Posterior cingulate gyrus (tissue), 11 donors: Measurements from ENCODE around the gene ZNF583.

Experiments
- DNase-seq, 10 donors: peaks; one replicate each; pipeline versions ENCODE4 v3.0.0 to v3.0.0-alpha.2; 2020 to 2021; ENCODE audit warnings: mixed read lengths in 3 of 10
- intact Hi-C: fragments of 100-400 bp; cut with DNase I; formaldehyde crosslinking; loops from one replicate; pipeline ENCODE4 v1.15.1; 2023

The ZNF583 gene

DNA sequence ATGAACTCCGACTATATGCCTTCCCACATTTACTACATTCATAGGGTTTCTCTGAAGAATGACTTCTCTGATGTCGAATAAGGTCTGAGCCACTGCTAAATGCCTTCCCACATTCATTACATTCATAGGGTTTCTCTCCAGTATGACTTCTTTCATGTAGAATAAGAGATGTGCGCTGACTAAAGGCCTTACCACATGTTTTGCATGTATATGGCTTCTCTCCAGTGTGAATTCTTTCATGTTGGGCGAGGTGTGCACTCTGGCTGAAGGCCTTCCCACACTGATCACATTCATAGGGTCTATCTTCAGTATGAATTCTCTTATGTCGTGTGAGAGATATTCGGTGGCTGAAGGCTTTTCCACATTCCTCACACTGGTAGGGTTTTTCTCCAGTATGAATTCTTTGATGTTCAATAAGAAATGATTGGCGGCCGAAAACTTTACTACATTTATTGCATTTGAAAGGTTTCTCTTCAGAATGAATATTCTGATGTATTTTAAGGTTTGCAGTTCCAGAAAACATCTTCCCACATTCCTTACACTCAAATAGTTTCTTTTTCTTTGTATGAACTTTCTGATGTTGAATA is 37.2 kb downstream of the ZNF583 start:
- no peak for DNase-seq
- intact Hi-C loops: no loop called here

DNA sequence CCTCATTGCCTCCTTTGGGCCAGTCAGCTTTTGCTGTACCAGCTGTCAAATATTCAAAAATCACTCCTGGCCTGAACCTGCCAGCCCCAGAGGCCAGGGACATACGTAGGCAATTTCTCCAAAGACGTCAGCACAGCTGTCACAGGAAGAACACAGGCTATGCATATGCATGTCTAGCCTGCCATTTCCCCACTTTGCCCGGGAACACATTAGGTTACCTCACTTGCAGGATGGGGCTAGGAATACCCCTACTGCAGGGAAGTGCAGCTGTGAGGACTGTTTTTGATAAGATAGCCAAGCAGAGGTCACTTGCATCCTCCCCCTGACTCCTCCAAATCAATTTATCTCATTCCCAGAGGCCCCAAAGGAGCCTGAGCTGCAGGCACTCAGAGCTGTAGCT is 70.2 kb downstream of the ZNF583 start:
- no peak for DNase-seq
- intact Hi-C loops: no loop called here

DNA sequence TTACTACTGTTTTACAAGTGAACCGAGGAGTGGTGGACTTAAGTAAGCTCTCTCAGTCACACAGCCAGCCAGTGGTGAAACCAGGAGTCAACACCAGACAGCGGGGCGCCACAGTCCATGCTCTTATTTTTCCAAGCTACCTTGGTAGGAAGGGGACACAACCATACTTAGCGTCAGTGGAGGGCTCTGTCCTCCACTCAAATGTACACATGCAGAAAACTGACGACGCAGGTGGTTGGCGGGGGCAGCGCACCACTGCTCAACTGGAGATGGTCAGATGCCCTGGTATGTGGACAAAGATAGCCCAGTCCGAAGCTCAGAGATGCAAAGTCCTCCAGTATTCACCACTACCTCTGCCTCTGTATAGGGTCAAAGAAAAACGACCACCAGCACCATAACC is 72.0 kb downstream of the ZNF583 start:
- intact Hi-C loops: loop anchor here (5.0 kb wide), 1 partner anchor 84 kb away; the partner anchor contains the start of gene ZNF582
- DNase-seq: peak in 1 of 10 donors; percentile 78
